CD4-positive, alpha-beta T cell treated with Interleukin-12 subunit alpha and Interleukin-12 subunit beta, for 1 hour (primary cell): ENCODE data around the gene TPCN2.

ENCODE experiments used
- DNase-seq: peaks from one replicate; pipeline ENCODE4 v3.0.0-alpha.2; 2020

TPCN2 gene

DNA sequence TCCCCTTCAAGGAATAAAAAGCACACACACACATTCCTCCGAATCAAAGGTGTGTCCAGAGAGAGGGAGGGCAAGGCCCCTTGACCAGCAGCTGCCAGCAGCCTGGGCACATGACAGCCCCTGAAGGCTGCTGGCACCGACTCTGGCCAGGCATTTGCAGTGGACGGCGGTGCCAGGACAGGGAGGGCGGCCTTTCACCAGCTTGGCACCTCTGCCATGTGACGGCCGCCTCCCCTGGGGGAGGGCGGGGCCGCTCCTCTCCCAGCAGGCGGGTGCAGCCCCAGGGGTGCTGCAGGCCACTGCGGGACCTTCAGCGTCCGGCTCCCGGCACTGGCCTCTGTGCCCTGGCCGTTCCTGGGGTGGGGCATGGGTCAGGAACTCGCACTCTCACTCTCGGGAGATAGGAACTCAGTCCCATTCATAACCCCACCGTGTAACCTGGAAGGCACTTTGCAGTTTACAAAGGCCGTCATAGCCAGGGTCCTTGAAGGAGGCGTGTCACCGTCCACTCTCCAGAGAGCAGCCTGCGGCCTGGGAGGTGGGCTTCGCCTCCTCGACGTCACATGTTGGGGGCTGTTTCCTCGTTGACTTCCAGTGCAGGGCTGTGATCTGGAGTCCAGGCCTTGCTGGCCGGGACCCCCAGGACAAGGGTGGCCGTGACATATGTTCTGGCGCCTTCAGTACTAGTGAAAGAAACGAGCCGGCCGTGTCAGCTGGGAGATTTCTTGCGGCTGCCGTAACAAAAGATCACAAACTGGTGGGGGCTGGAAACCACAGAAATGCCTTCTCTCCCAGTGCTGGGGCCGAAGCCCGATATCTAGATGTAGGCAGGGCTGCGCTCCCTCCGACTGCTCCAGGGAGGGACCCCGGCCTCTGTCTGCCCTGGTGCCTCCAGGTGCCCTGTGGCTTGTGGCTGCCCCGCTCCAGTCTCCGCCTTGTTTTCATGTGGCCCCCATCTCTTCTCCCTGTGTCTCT, 67.1 kb downstream of the TPCN2 start:
- DNase-seq: no peak

DNA sequence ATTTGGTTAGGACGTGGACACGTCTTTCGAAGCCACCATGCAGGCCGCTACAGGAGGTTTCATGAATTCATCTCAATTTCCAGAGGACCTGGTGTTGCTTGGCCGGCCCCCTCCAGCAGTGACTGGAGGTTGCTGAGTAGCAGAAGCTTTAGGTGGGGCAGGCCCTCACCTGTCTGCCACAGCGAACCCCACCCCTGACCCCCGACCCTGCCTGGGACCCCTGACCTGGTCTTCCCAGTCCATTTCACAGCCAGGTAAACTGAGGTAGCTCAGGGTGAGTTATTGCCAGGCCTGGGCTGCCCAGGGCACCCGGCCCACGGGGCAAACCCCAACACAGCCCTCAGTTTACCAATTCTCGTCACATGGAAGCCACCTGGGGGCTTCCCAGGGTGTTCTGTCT, 67.9 kb downstream of the TPCN2 start:
- no peak for DNase-seq

DNA sequence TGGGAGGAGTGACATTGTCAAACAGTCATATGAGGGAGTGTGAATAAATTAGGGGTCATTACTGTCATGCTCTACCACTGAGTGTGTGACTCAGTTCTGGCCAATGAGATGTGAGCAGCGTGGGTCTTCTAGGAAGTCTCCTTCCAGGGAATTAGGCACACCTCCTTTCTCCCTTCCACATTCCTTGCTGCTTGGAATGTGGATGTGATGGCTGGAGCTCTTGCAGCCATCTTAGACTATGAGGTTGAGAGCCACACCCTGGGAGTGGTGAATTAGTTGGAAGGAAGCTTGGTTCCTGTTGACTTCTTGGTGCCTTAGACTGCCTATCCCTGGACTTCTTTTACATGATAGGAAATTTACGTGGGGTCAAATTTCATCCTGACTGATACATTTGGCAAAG, 70.5 kb downstream of the TPCN2 start:
- DNase-seq: no peak

DNA sequence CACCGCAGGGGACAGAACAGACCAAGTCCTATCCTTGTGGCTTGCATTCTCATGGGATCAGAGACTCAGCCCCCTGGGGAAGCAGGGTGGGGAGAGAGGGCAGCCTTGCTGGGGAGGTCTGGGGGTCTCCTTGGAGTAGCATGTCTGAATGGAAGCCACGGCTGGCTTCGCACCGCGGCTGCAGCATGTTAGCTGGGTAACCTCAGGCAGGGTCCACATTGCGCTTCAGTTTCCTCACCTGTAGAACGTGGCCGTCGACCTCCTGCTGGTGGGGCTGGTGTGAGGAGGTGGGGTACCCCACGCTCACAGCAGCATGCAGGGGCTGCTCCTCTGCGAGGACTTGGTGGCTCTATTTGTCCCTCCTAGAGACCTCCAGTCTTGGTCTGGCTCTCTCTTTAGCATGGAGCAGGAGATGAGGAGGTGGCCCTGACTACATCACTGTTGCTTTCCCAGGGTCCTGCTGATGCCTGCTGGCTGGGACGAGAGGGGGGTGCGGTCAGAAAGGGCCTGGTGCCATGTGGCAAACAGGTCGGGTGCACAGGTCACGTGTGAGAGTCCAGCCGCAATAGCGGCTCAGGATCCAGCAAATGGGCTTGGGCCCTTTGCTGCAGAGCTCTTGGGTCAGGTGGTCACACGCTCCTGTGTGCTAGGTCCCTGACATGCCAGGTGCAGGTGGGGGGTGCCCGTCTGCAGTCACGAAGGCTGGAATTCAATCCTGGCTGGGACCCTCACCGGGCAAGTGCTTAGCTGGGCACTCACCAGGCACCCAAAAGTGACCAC, 71.6 kb downstream of the TPCN2 start:
- DNase-seq: no peak

DNA sequence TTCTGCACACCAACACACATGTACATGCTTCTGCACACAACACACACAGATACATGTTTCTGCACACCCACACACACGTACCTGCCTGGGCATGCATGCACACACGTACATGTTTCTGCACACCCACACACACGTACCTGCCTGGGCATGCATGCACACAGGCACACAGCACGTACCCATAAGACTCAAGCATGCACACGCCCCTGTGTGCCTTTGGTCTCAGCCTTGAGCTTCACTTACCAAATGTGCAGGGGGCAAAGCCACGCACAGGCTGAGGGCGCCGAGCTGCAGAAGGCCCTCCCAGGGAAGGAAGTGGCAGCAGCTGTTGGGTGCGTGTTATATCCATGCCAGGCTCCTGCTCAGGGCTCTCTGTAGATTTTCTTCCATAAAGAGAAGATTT, 72.3 kb downstream of the TPCN2 start:
- no peak for DNase-seq

DNA sequence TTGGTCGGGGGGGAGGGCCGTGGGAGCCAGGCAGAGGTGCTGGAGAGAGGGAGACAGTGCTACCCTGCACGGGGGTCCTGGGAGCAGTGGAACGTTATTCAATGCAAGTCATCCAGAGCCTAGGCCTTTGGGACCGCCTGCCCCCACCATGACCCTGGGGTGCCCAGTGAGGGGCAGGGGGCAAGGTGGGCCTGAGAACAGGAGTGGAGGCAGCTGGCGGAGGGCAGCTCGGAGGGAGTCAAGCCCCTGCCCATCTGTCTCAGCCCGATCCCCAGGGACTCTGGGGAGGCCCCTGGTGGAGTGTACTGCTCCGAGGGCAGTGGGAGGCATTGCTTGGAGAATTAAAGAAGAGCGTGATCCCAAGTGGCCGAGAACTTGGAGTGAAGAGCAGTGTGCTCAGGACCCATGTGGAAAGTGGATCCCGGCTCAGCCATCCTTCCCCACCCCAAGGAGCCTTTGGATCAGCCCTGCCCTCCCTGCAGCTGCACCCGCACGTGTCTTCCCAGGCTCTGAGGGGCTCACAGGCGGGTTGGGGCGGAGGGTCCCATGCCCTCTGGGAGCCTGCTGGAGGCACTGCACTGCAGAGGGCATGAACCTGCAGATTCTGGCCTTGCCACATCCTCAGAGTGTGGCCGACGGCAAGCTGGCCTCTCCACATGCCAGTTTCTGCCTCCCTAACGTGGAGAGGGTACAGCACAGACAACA, 73.0 kb downstream of the TPCN2 start:
- no peak for DNase-seq

DNA sequence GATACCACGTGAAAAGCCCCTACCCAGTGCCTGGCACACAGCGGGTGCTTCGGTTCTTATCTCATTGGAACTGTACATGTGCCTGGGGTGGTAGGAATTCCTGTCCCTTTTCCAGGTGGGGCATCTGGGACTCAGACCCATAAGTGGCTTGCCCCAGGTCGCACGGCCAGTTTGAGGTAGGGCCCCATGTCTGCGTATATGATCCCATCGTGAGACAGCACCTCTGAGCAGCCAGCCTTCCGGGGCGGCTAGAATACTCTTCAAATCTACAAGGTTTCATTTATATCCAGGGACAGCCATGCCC, 73.5 kb downstream of the TPCN2 start:
- DNase-seq: no peak

DNA sequence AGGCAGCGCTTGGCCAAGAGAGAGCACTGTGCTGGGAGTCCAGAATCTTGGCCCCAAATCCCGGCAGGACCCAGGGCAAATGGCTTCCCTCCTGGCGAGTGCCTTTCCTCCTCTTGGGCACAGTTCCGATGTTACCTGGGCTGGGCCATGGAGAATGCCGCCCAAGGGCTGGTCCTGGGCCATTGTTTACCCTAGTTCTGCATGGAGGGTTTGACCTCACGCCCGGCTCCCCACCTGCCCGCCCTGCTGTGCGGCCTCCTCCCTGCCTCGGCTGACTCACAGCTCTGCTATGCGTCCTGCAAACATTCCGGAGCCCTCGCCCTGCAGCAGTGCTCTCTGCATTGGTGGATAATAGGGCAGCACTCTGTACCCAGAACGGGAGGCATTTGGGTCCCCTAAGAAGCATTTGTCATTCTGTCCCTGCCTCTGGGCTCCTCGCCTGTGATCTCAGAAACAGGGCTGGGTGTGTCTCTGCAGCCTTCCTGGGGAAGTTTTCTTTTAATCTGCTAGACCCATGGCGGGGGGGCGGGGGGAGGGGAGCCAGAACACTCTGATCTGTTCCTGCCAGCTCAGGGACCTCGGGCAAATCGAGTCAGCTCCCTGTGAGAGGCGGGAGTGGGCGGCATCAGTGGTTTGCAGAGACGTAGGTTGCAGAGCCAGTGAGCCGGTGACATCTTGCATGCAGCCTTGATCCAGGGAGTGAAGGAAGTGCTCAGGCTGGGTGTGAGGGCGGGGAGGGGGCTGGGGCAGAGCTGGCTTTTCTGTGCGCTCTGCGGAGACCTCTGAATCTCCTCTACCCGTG, 74.1 kb downstream of the TPCN2 start:
- DNase-seq: peak; percentile 39

DNA sequence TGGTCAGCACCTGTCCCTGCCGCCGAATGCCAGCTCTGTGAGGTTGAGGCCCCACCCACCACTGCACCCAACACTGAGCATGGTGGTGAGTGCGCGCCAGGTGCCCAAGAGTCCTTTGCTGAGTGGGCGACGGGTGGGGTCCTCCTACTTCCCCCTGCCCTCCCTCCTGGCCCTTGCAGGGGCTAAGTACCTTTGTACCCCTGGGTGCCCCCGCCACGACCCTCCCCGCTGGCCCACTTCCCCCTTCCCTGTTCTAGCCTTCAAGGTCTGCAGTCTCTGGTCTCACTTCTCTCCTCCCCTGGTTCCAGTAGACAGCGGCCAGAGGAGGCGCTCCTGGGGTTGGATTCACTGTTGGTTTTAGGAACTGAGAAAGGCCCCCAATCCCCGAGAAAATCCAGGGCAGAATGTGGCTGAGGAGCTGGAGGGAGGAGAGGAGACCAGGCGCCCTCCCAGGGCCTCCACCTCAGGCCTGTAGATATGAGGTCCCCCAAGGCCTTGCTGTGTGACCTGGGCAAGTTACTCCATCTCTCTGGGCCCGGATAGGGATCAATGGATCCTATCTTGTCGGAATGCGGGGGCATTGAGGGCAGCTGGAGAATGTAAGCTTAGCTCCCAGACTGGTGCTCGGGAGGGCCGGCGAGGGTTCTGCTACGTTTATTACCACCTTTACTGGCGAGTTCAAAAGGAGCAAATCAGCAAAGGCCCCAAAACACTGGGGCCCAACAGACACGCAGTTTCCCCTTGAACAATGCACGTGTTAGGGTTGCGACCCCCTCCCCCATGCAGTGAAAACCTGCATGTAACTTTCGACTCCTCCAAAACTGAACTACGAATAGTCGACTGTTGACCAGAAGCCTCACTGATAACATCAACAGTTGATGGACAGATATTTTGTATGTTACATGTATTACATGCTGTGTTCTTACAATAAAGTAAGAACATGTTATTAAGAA, 75.1 kb downstream of the TPCN2 start:
- DNase-seq: no peak

DNA sequence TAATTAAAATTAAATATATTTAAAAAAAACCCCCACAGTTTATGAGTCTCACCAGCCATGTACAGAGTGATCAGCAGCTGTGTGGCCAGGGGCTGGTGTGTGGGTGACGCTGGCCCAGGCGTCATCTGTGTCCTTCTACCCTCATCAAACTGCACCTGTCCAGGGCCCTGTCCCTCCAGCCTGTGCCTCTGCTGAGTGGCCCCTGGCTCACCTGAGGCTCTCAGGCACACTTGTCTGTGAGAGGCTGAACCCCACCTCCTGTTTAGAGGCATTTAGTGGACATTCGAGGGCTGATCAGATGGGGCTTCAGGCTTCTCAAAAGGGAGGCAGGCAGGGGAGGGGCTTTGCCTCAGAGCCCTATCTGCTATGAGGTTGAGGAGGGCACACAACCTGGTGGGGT, 77.1 kb downstream of the TPCN2 start:
- DNase-seq: no peak

DNA sequence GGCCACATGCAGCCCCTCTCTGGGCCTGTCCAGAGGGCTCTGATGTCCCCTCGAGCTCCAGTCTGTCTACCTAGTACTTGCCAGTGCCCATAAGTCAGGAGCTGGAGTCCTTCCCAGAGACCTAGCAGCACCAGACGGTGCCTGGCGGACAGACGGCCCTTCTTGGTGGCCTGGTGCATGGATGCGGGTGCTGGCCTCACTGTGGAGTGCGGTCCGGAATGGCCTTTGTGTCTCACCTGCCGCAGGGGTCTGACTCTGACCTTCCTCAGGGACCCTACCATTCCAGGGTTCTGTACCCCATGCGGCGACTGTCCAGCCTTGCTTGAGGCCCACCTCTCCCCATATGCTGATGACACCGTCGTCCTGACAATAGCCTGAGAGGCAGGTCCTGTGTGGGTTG, 77.6 kb downstream of the TPCN2 start:
- DNase-seq: no peak

DNA sequence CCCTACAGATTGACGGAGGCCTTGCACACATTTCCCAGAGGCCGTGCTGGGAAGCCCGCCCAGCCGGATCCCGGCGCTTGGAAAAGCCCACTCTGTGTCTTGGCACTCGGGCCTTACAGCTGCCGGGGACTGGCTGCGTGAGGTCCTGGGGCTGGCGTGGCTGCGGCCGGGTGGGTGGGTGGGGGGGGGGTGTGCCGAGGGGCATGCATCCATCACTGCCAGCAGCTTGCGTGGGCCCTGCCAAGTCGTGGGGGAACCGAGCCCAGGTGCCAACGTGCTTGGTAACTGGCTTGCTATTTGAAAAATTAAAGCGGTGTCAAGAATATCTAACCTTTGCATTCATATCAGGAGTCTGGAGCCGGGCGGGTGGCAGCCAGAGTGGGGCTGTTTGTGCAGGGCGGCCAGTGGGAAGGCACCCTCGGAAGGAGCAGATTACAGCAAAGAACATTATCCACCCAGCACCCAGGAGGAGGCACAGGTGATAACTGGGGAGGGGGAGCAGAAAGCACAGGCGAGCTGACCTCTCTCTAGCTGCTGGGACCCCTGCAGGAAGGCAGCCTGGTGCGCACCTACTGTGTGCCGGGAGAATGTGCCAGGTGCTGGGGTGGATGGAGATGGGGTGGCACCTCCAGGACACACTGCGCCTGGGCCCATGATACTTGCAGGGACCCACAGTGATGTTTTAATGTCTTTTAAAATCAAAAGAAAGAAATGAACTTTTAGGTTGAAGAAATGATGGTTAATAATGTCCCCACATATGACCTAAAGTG, 78.5 kb downstream of the TPCN2 start:
- DNase-seq: no peak

DNA sequence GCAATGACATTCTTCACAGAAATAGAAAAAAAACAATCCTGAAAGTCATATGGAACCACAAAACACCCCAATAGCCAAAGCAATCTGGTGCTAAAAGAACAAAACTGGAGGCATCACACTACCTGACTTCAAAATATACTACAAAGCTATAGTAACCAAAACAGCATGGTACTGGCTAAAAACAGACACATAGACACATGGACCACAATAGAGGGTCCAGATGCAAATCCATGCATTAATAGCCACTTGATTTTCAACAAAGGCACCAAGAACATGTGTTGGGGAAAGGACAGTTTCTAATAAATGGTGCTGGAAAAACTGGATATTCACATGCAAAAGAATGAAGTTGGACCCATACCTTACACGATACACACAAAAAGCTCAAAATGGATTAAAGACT, 79.2 kb downstream of the TPCN2 start:
- no peak for DNase-seq

DNA sequence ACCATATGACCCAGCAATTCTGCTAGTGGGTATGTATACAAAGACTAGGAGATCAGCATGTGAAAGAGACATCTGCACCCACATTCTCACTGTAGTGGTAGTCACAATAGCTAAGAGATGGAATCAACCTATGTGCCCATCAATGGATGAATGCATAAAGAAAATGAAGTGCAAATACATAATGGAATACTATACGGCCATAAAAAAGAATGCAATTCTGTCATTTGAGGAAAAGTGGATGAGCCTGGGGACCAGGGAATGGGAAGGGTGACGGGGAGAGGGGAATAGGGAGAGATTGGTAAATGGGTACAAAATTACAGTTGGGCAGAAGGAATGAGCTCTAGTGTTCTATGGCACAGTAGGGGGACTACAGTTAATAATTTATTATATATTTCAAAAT, 80.3 kb downstream of the TPCN2 start:
- DNase-seq: no peak

DNA sequence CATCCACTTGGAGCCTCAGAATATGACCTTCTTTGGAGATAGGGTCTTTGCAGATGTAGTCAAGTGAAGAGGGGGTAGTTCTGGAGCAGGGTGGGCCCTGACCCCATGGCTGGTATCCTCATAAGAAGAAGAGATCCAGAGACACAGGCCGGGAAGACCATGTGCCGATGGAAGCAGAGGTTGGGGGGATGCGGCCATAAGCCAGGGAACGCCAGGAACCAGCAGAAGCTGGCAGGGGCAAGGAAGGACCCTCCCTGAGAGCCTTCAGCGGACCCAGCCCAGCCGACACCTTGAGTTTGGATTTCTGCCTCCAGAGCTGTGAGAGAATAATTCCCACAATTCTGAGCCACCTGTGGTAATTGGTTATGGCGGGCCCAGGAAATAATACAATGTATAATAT, 80.9 kb downstream of the TPCN2 start:
- no peak for DNase-seq

DNA sequence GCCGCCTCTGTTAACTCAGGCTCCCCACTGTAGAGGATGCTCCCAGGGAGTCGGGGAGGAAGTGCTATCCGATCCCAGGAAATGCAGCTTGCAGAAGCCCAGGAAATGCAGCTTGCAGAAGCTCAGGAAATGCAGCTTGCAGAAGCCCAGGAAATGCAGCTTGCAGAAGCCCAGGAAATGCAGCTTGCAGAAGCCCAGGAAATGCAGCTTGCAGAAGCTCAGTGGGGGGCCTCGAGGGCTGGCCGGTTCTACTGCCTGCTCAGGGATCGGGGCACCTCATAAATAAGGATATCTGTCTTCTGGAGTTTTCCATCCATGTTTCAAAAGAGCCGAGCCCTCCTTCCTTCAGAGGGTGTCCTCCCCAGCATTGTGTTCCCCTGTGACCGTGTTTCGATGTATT, 81.9 kb downstream of the TPCN2 start:
- no peak for DNase-seq

DNA sequence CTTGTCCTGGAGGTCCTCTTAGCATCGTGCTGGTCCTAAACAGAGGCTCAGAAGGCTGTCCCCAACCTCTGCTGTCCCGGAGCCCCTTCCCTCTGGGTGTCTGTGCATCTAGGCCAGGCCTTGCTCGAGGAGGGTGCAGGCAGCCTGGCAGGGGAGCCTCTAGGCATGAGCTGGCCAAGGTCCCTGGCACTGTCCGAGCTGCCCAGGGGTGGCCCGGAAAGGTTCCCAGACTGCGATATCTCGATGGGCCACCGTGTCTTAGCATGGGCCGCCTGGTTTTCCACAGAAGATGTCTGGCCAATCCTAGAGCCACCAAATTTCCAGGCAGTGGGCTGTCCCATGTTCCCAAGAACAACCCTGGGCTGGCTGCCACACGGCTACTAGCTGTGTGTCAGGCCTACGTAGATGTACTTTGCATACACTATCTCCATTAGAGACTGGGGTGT, 82.4 kb downstream of the TPCN2 start:
- DNase-seq: no peak

DNA sequence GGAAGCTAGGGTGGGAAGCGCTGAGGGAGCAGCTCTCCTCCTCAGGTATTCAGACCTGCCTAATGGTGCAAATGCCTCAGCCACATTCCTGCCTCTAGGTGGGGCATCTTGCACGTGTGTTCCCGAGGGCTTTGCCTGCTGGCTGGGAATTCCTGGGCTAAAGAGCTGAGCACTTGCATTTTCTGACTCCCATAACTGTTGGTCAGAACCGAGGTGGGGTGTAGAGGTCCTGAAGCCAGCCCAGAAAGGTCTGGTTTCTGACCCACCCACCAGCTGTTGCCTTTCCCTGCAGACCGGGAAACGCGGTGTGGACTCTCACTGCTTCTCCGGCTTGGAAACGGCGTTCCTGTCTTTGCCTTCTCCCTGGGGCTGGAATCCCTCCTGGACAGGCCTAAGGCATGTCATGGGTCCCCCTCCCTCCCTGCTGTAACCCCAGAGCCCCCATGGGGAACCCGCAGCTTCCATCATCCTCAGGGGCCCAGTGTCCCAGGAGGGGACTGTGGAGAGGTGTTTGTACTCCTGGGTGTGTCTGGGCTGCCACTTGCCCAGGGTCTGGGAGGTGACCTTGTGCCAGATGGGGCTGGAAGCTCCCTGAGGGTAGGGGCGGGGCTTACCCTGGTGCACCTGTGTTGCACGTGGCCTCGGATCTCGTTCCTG, 83.0 kb downstream of the TPCN2 start:
- DNase-seq: no peak

DNA sequence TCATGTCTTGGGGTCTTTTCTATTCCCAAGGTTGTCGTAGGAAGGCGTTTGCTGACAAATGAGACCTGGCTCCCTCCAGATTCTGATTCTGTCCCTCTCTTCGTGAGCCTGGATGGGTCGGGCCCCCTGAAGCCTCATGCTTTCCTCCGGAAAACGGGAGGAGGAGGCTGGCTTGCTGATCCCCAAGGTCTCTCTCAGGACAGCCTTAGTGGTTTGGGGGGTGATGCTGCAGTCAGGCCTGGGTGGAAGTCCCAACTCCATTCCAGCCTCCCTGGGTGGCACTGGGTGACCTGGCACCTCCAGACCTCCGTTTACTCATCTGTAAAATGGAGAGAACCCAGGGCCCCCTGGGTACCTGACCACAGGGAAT, 83.6 kb downstream of the TPCN2 start:
- no peak for DNase-seq

DNA sequence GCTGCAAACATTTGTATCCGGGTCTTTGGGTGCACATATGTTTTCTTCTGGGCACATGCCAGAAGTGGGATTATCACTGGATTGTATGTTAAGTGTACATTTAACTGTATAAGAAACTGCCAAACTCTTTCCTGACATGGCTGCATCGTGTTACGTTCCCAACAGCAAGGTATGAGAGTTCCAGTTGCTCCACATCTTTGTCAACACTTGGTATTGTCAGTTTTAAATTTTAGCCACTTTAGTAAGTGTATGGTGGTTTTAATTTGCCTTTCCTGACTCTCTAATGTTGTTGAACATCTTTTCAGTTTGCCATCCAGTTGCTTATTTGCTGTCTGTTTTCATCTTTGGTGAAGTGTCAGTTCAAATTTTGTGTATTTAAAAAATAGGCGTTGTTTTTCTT, 84.5 kb downstream of the TPCN2 start:
- DNase-seq: no peak
